Measurements from ENCODE around the gene TIMP2.
"Not testable (repeated sequence)": the region's sequence is repeated elsewhere in the genome, so short reads cannot be mapped to it uniquely, and the experiment has no call there.

The TIMP2 gene

GRCh38 chr17:78895322-78895721, 29.9 kb downstream of the TIMP2 start:
- ATAC-seq (no peak), DNase-seq (ENCODE audit: low spot score in 2 of 2) (no peak)
- peaks cover 23% of the 10 kb centered on the region for H3K4me1 Mint-ChIP-seq
- no peak overlapping the region for H3K27ac Mint-ChIP-seq
- no peaks in the 10 kb centered on the region for H3K9me3 Mint-ChIP-seq
- no peak overlapping the region for H3K4me3 Mint-ChIP-seq
- no peaks in the 10 kb centered on the region for H3K36me3 Mint-ChIP-seq

- Mint-ChIP-seq H3K4me3 (no peak overlapping the region), H3K9me3 (no peaks in the 10 kb centered on the region), H3K27ac (no peak overlapping the region), H3K36me3 (no peaks in the 10 kb centered on the region), H3K4me1 (peaks cover 34% of the 10 kb centered on the region)
- ATAC-seq (no peak), DNase-seq (ENCODE audit: low spot score in 2 of 2) (no peak)
These were observed 31.5 kb downstream of the TIMP2 start for GRCh38 chr17:78893684-78894083.

- no peaks in the 10 kb centered on the region for H3K9me3 Mint-ChIP-seq
- peaks cover 34% of the 10 kb centered on the region for H3K4me1 Mint-ChIP-seq
- no peaks in the 10 kb centered on the region for H3K36me3 Mint-ChIP-seq
- no peak for DNase-seq (ENCODE audit: low spot score in 2 of 2)
- no peak overlapping the region for H3K4me3 Mint-ChIP-seq
- no peak overlapping the region for H3K27ac Mint-ChIP-seq
- ATAC-seq: no peak
These were observed 32.2 kb downstream of the TIMP2 start for GRCh38 chr17:78892936-78893379.

- Mint-ChIP-seq H3K36me3 (no peaks in the 10 kb centered on the region), H3K9me3 (no peaks in the 10 kb centered on the region), H3K4me3 (no peak overlapping the region), H3K27ac (no peak overlapping the region), H3K4me1 (peaks cover 34% of the 10 kb centered on the region)
- DNase-seq (ENCODE audit: low spot score in 2 of 2): no peak
- ATAC-seq: no peak
These were observed 32.7 kb downstream of the TIMP2 start for GRCh38 chr17:78892520-78892919.

DNA sequence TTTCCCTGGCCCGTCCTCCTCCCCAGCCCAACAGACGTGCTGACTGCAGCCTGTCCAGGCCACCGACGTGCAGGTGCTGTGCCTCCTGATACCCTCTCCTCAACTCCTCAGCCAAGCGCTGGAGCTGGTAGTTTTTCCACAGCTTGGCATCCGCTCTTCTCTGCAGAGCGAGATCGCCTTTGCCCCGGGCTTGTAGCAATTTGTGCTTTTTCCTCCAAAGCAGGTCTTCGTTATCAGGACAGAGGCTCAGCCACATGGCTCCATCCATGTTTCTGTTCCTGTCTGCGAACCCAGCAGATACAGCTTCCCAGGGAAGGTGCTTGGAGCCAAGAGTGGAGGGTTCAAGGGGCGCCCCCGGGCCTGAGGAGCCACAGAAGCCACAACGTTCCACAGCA, 33.1 kb downstream of the TIMP2 start:
- H3K4me3 Mint-ChIP-seq: no peak overlapping the region
- no peaks in the 10 kb centered on the region for H3K9me3 Mint-ChIP-seq
- DNase-seq (ENCODE audit: low spot score in 2 of 2): no peak
- H3K36me3 Mint-ChIP-seq: no peaks in the 10 kb centered on the region
- H3K27ac Mint-ChIP-seq: no peak overlapping the region
- peaks cover 34% of the 10 kb centered on the region for H3K4me1 Mint-ChIP-seq
- ATAC-seq: no peak

GRCh38 chr17:78891406-78892061, 33.7 kb downstream of the TIMP2 start:
- peaks cover 34% of the 10 kb centered on the region for H3K4me1 Mint-ChIP-seq
- H3K4me3 Mint-ChIP-seq: peak overlapping the region; percentile 24
- H3K36me3 Mint-ChIP-seq: no peaks in the 10 kb centered on the region
- no peaks in the 10 kb centered on the region for H3K9me3 Mint-ChIP-seq
- ATAC-seq (no peak), DNase-seq (ENCODE audit: low spot score in 2 of 2) (no peak)
- H3K27ac Mint-ChIP-seq: no peak overlapping the region

GRCh38 chr17:78890498-78890897, 34.7 kb downstream of the TIMP2 start:
- DNase-seq (ENCODE audit: low spot score in 2 of 2): peak in 1 of 2 donors; percentile 56
- ATAC-seq: peak; percentile 70
- H3K36me3 Mint-ChIP-seq: no peaks in the 10 kb centered on the region
- peak overlapping the region; percentile 24 for H3K4me3 Mint-ChIP-seq
- H3K4me1 Mint-ChIP-seq: peaks cover 34% of the 10 kb centered on the region
- H3K9me3 Mint-ChIP-seq: no peaks in the 10 kb centered on the region
- no peak overlapping the region for H3K27ac Mint-ChIP-seq

DNA sequence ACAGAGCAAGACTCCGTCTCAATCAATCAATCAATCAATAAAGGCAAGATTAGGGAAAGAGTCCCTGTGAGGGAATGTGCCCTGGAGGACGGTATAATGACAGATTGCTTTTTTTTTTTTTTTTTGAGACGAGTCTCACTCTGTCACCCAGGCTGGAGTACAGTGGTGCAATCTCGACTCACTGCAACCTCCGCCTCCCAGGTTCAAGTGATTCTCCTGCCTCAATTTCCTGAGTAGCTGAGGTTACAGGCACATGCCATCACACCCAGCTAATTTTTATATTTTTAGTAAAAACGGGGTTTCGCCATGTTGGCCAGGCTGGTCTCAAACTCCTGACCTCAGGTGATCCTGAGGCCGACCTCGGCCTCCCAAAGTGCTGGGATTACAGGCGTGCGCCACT, 35.1 kb downstream of the TIMP2 start:
- Mint-ChIP-seq H3K4me1 (peaks cover 34% of the 10 kb centered on the region), H3K4me3 (peak overlapping the region; percentile 25)
- not testable (repeated sequence) for H3K27ac Mint-ChIP-seq; DNase-seq (ENCODE audit: low spot score in 2 of 2); H3K9me3 Mint-ChIP-seq; ATAC-seq; H3K36me3 Mint-ChIP-seq

DNA sequence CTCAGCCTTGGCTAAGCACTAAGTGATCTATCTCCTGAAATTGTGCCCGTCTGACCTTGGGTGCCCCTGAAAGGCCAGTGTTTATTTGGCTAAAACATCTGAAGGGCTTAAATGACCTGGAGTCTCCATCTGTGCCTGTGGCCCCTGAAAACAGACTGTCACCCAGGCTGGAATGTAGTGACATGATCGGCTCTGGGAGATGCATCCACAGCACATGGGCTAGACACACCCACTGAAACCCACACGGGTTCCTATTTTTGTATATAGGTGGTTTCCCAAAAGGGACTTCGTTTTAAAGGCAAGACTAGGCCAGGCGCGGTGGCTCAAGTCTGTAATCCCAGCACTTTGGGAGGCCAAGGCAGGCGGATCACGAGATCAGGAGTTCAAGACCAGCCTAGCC, 35.7 kb downstream of the TIMP2 start:
- DNase-seq (ENCODE audit: low spot score in 2 of 2) (no peak), ATAC-seq (no peak)
- no peaks in the 10 kb centered on the region for H3K36me3 Mint-ChIP-seq
- no peaks in the 10 kb centered on the region for H3K9me3 Mint-ChIP-seq
- H3K4me1 Mint-ChIP-seq: peaks cover 34% of the 10 kb centered on the region
- H3K27ac Mint-ChIP-seq: no peak overlapping the region
- peak overlapping the region; percentile 25 for H3K4me3 Mint-ChIP-seq

GRCh38 chr17:78888941-78889518, 36.2 kb downstream of the TIMP2 start:
- Mint-ChIP-seq H3K36me3 (no peaks in the 10 kb centered on the region), H3K4me1 (peaks cover 34% of the 10 kb centered on the region), H3K27ac (no peak overlapping the region), H3K4me3 (no peak overlapping the region), H3K9me3 (no peaks in the 10 kb centered on the region)
- no peak for DNase-seq (ENCODE audit: low spot score in 2 of 2)
- no peak for ATAC-seq

DNA sequence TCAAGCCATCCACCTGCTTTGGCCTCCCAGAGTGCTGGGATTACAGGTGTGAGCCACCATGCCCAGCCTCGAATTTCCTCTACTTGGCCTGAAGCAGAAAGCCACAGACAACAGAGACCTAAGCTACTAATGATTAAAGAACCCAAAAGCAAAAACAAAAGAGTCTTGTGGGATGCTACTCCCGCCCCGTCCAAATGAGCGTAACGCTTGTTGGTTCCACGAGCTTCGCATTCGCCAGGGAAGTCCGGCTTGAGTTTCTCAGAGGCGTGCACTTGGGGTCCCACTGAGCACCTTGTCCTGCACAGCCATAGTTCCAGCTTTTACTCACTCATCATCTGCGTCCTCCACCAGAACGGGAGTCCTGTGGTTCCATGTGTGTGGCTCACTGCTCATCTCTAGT, 38.2 kb downstream of the TIMP2 start:
- H3K4me3 Mint-ChIP-seq: no peak overlapping the region
- no peaks in the 10 kb centered on the region for H3K9me3 Mint-ChIP-seq
- no peaks in the 10 kb centered on the region for H3K36me3 Mint-ChIP-seq
- DNase-seq (ENCODE audit: low spot score in 2 of 2): no peak
- ATAC-seq: no peak
- H3K27ac Mint-ChIP-seq: no peak overlapping the region
- H3K4me1 Mint-ChIP-seq: peaks cover 26% of the 10 kb centered on the region

GRCh38 chr17:78885956-78886355, 39.2 kb downstream of the TIMP2 start:
- H3K4me3 Mint-ChIP-seq: no peak overlapping the region
- H3K36me3 Mint-ChIP-seq: no peaks in the 10 kb centered on the region
- H3K9me3 Mint-ChIP-seq: no peaks in the 10 kb centered on the region
- H3K4me1 Mint-ChIP-seq: peaks cover 16% of the 10 kb centered on the region
- DNase-seq (ENCODE audit: low spot score in 2 of 2) (no peak), ATAC-seq (no peak)
- H3K27ac Mint-ChIP-seq: no peak overlapping the region

DNA sequence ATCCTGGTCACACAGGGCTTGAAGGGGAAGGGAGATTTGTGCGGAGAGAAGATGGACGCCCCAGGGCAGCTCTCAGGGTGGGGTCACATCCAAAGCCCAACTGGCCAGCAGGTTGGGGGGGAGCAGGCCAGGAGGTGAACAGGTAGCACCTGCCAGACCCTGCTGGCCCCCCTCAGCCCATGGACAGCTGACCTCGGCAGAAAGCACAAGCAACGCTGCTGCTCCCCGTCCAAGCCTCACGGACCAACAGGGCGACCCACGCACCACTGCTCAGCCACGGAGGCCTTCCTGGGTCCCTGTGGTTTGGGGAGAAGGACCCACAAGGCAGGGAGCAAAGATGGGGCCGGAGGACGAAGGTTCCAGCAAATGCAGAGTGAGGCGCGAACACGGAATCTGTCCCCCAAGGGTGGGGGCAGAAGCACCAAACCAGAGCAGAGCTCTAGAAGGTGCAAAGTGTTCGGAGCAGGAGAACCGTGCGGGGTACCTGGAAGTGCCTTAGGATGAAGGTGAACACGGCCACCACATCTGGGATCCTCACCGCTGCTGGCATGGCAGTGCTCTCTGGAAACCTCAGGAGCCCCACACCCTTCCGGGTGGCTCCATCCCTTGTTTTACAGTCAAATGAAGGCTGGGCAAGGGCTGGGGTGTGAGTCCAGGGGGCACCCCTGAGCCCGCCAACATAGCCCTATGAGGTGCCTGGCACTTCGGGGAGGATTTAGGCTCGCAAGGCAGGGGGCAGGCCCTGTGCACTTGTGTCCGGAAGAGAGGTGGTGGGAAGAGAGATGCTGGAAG, 40.1 kb downstream of the TIMP2 start:
- no peak for ATAC-seq
- no peak for DNase-seq (ENCODE audit: low spot score in 2 of 2)
- Mint-ChIP-seq H3K9me3 (no peaks in the 10 kb centered on the region), H3K36me3 (no peaks in the 10 kb centered on the region), H3K4me1 (peaks cover 13% of the 10 kb centered on the region), H3K27ac (no peak overlapping the region), H3K4me3 (no peak overlapping the region)

- no peak overlapping the region for H3K4me3 Mint-ChIP-seq
- ATAC-seq (no peak), DNase-seq (ENCODE audit: low spot score in 2 of 2) (no peak)
- peaks cover 16% of the 10 kb centered on the region for H3K4me1 Mint-ChIP-seq
- H3K9me3 Mint-ChIP-seq: no peaks in the 10 kb centered on the region
- H3K27ac Mint-ChIP-seq: no peak overlapping the region
- no peaks in the 10 kb centered on the region for H3K36me3 Mint-ChIP-seq
These were observed 40.9 kb downstream of the TIMP2 start for GRCh38 chr17:78884148-78884825.

GRCh38 chr17:78883533-78884131, 41.6 kb downstream of the TIMP2 start:
- no peak for ATAC-seq
- no peak for DNase-seq (ENCODE audit: low spot score in 2 of 2)
- Mint-ChIP-seq H3K36me3 (no peaks in the 10 kb centered on the region), H3K27ac (no peak overlapping the region), H3K4me3 (no peak overlapping the region), H3K9me3 (no peaks in the 10 kb centered on the region), H3K4me1 (peaks cover 17% of the 10 kb centered on the region)
